KMS-11 (cell line): ENCODE data around the gene HNF4A.

Experiments used
- H2AFZ ChIP-seq: fragments of 200-600 bp; sonication (generic); 2 replicates; pipeline ENCODE4 v1.6.1; 2016; ENCODE audit warnings: antibody characterized with exemption, mixed run types, low read depth
- H3K27ac ChIP-seq: fragments of 200-600 bp; sonication (generic); 2 replicates; pipeline ENCODE4 v1.6.1; 2016; ENCODE audit warnings: mild to moderate bottlenecking, mixed run types
- H3K27me3 ChIP-seq: fragments of 200-600 bp; sonication (generic); 2 replicates; pipeline ENCODE4 v1.6.1; 2017; ENCODE audit warnings: mild to moderate bottlenecking, low read depth, mixed run types, moderate library complexity; ENCODE audit not compliant: insufficient read depth
- H3K36me3 ChIP-seq: fragments of 200-600 bp; sonication (generic); 2 replicates; pipeline ENCODE4 v1.6.1; 2017; ENCODE audit warnings: mild to moderate bottlenecking, mixed run types; ENCODE audit not compliant: insufficient read depth
- H3K4me1 ChIP-seq: fragments of 200-600 bp; sonication (generic); 2 replicates; pipeline ENCODE4 v1.6.1; 2016; ENCODE audit warnings: mild to moderate bottlenecking, low read depth, mixed run types; ENCODE audit not compliant: poor library complexity, severe bottlenecking
- H3K4me2 ChIP-seq: fragments of 200-600 bp; sonication (generic); 2 replicates; pipeline ENCODE4 v1.7.0; 2016; ENCODE audit warnings: mild to moderate bottlenecking, mixed run types
- H3K4me3 ChIP-seq: fragments of 200-600 bp; sonication (generic); IDR thresholded peaks from 2 replicates; pipeline ENCODE4 v1.6.1; 2017; ENCODE audit warnings: low read depth, low read length, mixed read lengths; ENCODE audit not compliant: insufficient read depth
- H3K79me2 ChIP-seq: fragments of 200-600 bp; sonication (generic); 2 replicates; pipeline ENCODE4 v1.6.1; 2016; ENCODE audit warnings: low read depth, mixed run types; ENCODE audit not compliant: insufficient read depth
- H3K9ac ChIP-seq: fragments of 200-600 bp; sonication (generic); 2 replicates; pipeline ENCODE4 v1.6.1; 2016; ENCODE audit warnings: mild to moderate bottlenecking, mixed run types
- H4K20me1 ChIP-seq: fragments of 200-600 bp; sonication (generic); 2 replicates; pipeline ENCODE4 v1.6.1; 2016; ENCODE audit warnings: mild to moderate bottlenecking, mixed run types; ENCODE audit not compliant: insufficient read depth
- CTCF ChIP-seq: fragments of 200-600 bp; sonication (generic); conservative IDR thresholded peaks from 2 replicates; pipeline ENCODE4 v1.6.1; 2017; ENCODE audit warnings: low read depth, mild to moderate bottlenecking, antibody characterized with exemption, low read length, moderate library complexity, mixed read lengths

HNF4A gene

DNA sequence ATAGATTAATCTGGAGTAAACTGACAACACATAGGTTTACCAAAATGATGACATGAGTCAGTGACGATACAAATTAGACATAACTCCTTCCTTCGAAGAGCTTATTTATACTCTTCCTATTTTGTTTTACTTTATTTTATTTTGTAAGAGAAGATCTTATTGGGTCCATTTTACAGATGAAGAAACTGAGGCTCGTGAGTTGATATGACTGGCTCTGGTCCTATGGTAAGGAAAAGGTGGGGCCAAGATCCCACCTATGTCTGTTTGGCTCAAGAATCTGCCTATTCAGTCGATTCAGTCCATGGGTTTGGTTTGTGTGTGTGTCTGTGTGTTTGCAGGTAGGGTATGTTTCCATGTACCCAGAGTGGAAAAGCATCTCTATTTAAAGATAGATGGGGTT is 27.1 kb upstream of the HNF4A start:
- H3K36me3 ChIP-seq = no peaks in the 10 kb centered on the region
- H2AFZ ChIP-seq = no peak overlapping the region
- no peak for TF ChIP-seq CTCF
- no peak overlapping the region for H3K9ac ChIP-seq
- H3K4me1 ChIP-seq = no peaks in the 10 kb centered on the region
- no peak overlapping the region for H3K4me3 ChIP-seq
- H3K27me3 ChIP-seq = no peaks in the 10 kb centered on the region
- H4K20me1 ChIP-seq = no peaks in the 10 kb centered on the region
- H3K27ac ChIP-seq = no peak overlapping the region
- H3K4me2 ChIP-seq = no peak overlapping the region
- H3K79me2 ChIP-seq = no peaks in the 10 kb centered on the region

DNA sequence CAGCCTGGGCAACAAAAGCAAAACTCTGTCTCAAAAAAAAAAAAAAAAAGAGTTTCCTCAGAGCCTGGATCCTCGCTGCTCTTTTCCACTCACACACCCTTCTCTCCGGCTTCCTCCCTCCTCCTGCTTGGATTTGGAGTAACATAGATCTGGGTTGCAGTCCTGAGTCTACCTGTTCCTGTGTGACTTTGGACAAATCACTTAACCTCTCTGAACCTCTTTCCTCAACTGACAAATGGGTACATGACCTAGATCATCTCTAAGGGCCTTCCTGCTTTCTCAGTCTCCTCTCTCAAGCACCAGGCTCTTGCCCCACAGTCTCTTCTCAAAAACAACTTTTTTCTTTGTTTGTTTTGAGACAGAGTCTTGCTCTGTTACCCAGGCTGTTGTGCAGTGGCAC is 24.3 kb upstream of the HNF4A start:
- H3K36me3 ChIP-seq = no peaks in the 10 kb centered on the region
- H3K27ac ChIP-seq = no peak overlapping the region
- no peak overlapping the region for H3K4me2 ChIP-seq
- no peak overlapping the region for H2AFZ ChIP-seq
- TF ChIP-seq CTCF = no peak
- no peak overlapping the region for H3K9ac ChIP-seq
- no peaks in the 10 kb centered on the region for H4K20me1 ChIP-seq
- H3K27me3 ChIP-seq = no peaks in the 10 kb centered on the region
- no peak overlapping the region for H3K4me3 ChIP-seq
- no peaks in the 10 kb centered on the region for H3K4me1 ChIP-seq
- no peaks in the 10 kb centered on the region for H3K79me2 ChIP-seq

- no peak overlapping the region for H3K9ac ChIP-seq
- H3K4me3 ChIP-seq = no peak overlapping the region
- H3K79me2 ChIP-seq = no peaks in the 10 kb centered on the region
- no peak for TF ChIP-seq CTCF
- H3K27me3 ChIP-seq = no peaks in the 10 kb centered on the region
- no peaks in the 10 kb centered on the region for H3K36me3 ChIP-seq
- H2AFZ ChIP-seq = no peak overlapping the region
- H3K4me2 ChIP-seq = no peak overlapping the region
- H3K4me1 ChIP-seq = no peaks in the 10 kb centered on the region
- no peak overlapping the region for H3K27ac ChIP-seq
- no peaks in the 10 kb centered on the region for H4K20me1 ChIP-seq
These were observed 21.2 kb upstream of the HNF4A start for GRCh38 chr20:44334306-44334705.

GRCh38 chr20:44334709-44335108 is 20.8 kb upstream of the HNF4A start:
- H4K20me1 ChIP-seq = no peaks in the 10 kb centered on the region
- no peak overlapping the region for H3K27ac ChIP-seq
- no peak overlapping the region for H3K4me3 ChIP-seq
- no peaks in the 10 kb centered on the region for H3K79me2 ChIP-seq
- no peak for TF ChIP-seq CTCF
- no peaks in the 10 kb centered on the region for H3K4me1 ChIP-seq
- no peak overlapping the region for H3K9ac ChIP-seq
- no peak overlapping the region for H2AFZ ChIP-seq
- H3K4me2 ChIP-seq = no peak overlapping the region
- no peaks in the 10 kb centered on the region for H3K36me3 ChIP-seq
- H3K27me3 ChIP-seq = no peaks in the 10 kb centered on the region

- H3K4me2 ChIP-seq = no peak overlapping the region
- no peak overlapping the region for H3K9ac ChIP-seq
- H3K4me3 ChIP-seq = no peak overlapping the region
These were observed 19.8 kb upstream of the HNF4A start for GRCh38 chr20:44335675-44336074.

More at GRCh38 chr20:44335675-44336074, 19.8 kb upstream of the HNF4A start:
- Histone ChIP-seq H3K4me1 (no peaks in the 10 kb centered on the region), H3K27ac (no peak overlapping the region), H2AFZ (no peak overlapping the region), H3K27me3 (no peaks in the 10 kb centered on the region), H3K79me2 (no peaks in the 10 kb centered on the region), H4K20me1 (no peaks in the 10 kb centered on the region), H3K36me3 (no peaks in the 10 kb centered on the region)
- TF ChIP-seq CTCF = no peak
